Fibroblast of skin of right biceps (primary cell): ENCODE results near the gene RGS9.
"Not testable (repeated sequence)": the region's sequence is repeated elsewhere in the genome, so short reads cannot be mapped to it uniquely, and the experiment has no call there.

Experiments
- DNase-seq: peaks from one replicate; pipeline ENCODE4 v3.0.0-alpha.2; 2013

The RGS9 gene

GRCh38 chr17:65116515-65116914, 20.7 kb upstream of the RGS9 start:
- not testable (repeated sequence) for DNase-seq

GRCh38 chr17:65117384-65118035, 19.7 kb upstream of the RGS9 start:
- no peak for DNase-seq

GRCh38 chr17:65121368-65121767, 15.8 kb upstream of the RGS9 start:
- DNase-seq: no peak

- no peak for DNase-seq
Measured at GRCh38 chr17:65121916-65122806, 15.0 kb upstream of the RGS9 start.

- peak; percentile 93 for DNase-seq
Measured at GRCh38 chr17:65122836-65123756, 14.1 kb upstream of the RGS9 start.

- peak; percentile 30 for DNase-seq
Measured at GRCh38 chr17:65123757-65124675, 13.2 kb upstream of the RGS9 start.

GRCh38 chr17:65130832-65131231, 6.3 kb upstream of the RGS9 start:
- no peak for DNase-seq

- no peak for DNase-seq
Measured at GRCh38 chr17:65131240-65131639, 5.9 kb upstream of the RGS9 start.

GRCh38 chr17:65131946-65132345, 5.2 kb upstream of the RGS9 start:
- peak; percentile 80 for DNase-seq

- DNase-seq: no peak
Measured at GRCh38 chr17:65134035-65134434, 3.1 kb upstream of the RGS9 start.

GRCh38 chr17:65139101-65139764, 2.1 kb downstream of the RGS9 start:
- DNase-seq: no peak

GRCh38 chr17:65142247-65142646, 5.1 kb downstream of the RGS9 start:
- no peak for DNase-seq

- DNase-seq: no peak
Measured at GRCh38 chr17:65143889-65144604, 6.9 kb downstream of the RGS9 start.

- DNase-seq: no peak
Measured at GRCh38 chr17:65145743-65146142, 8.6 kb downstream of the RGS9 start.

- DNase-seq: no peak
Measured at GRCh38 chr17:65147955-65148354, 10.8 kb downstream of the RGS9 start.

GRCh38 chr17:65154770-65155589, 17.8 kb downstream of the RGS9 start:
- no peak for DNase-seq

GRCh38 chr17:65155622-65156021, 18.5 kb downstream of the RGS9 start:
- DNase-seq: no peak

GRCh38 chr17:65156185-65156834, 19.1 kb downstream of the RGS9 start:
- DNase-seq: no peak

GRCh38 chr17:65156835-65157565, 19.8 kb downstream of the RGS9 start:
- no peak for DNase-seq
